K562 (cell line): Measurements from ENCODE around the gene ITIH3.

Source experiments
- DPF2 ChIP-seq: fragments of 450-650 bp; IDR thresholded peaks from 2 replicates; pipeline ENCODE4 v1.6.1; 2016
- TF ChIP-seq, protein P1 (sequence below): sonication (generic); formaldehyde crosslinking; IDR thresholded peaks from 2 replicates; pipeline ENCODE4 v1.8.0; 2022; ENCODE audit warnings: mild to moderate bottlenecking, low read depth, missing genetic modification reagents

DNA sequence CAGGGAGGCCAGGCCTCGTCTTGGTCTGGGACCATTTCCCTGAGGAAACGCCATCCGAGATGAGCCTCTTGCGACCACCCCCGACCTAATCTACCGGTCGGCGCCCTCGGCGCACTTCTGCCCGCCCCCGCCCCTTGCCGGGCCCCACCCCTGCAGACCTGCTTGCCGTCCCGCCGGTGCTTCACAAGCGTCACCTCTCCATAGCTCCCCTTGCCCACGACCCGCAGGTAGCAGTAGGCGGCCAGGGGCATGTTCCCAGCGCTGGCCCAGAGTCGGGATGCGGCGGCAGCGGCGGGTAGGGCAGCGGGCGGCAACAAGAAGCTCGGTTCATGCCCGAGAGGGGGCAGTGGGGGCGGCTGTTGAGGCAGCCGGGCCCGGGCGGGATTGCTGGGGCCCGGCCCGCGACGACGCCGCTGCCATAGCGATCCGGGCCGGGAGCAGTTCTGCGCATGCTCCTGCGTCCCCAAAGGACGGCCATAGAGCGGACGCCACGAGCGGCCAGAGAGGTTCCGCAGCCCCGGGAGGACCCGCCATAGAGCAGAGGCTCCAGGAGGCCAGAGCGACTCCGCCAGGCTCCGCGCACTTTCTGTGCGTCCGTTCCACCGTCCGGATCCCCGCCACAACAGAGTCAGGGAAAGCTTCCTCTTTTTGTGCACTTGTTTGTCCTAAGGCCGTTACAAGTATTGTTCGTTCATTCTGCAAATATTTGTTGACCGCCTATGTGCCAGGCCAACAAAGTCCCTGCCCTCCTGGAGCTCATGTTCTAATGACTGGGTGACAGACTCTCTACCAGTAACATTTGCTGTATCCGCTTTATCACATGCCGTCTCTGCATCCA, 23.9 kb upstream of the ITIH3 start, which contains the start of gene NEK4:
- peak; percentile 21; the same call in 1 of the 2 replicates for TF ChIP-seq DPF2
- TF ChIP-seq, protein P1, sequence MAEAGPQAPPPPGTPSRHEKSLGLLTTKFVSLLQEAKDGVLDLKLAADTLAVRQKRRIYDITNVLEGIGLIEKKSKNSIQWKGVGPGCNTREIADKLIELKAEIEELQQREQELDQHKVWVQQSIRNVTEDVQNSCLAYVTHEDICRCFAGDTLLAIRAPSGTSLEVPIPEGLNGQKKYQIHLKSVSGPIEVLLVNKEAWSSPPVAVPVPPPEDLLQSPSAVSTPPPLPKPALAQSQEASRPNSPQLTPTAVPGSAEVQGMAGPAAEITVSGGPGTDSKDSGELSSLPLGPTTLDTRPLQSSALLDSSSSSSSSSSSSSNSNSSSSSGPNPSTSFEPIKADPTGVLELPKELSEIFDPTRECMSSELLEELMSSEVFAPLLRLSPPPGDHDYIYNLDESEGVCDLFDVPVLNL (CRISPR knock-in tag), result no peak
